ENCODE data around the gene MMP25.
"Not testable (repeated sequence)": the region's sequence is repeated elsewhere in the genome, so short reads cannot be mapped to it uniquely, and the experiment has no call there.

MMP25 gene

DNA sequence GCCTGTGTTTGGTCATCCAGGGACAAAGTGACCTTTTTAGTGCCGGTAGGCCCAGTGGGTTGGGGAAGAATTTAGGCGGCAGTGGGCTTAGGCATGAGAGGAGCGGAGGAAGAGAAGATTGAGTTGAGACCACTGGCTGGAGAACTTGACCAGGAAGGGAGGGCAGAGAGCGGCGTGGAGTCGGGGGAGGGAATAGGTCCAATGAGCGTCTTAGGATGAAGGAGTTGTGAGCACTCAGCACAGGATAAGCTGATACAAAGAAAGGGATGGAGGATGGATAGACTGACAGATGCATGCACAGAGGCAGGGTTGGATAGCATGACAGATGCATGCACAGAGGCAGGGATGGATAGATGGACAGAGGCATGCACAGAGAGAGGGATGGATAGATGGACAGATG is 27.1 kb downstream of the MMP25 start:
- TF ChIP-seq, protein P1, sequence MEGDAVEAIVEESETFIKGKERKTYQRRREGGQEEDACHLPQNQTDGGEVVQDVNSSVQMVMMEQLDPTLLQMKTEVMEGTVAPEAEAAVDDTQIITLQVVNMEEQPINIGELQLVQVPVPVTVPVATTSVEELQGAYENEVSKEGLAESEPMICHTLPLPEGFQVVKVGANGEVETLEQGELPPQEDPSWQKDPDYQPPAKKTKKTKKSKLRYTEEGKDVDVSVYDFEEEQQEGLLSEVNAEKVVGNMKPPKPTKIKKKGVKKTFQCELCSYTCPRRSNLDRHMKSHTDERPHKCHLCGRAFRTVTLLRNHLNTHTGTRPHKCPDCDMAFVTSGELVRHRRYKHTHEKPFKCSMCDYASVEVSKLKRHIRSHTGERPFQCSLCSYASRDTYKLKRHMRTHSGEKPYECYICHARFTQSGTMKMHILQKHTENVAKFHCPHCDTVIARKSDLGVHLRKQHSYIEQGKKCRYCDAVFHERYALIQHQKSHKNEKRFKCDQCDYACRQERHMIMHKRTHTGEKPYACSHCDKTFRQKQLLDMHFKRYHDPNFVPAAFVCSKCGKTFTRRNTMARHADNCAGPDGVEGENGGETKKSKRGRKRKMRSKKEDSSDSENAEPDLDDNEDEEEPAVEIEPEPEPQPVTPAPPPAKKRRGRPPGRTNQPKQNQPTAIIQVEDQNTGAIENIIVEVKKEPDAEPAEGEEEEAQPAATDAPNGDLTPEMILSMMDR (IDR thresholded peaks at IDR 0.05; ENCODE audit: poor library complexity, severe bottlenecking): no peak
- Histone ChIP-seq H3K4me3 (ENCODE audit: severe bottlenecking) (no peak overlapping the region), H3K36me3 (ENCODE audit: low read depth) (no peaks in the 10 kb centered on the region), H3K4me1 (ENCODE audit: insufficient read depth, poor library complexity, severe bottlenecking) (no peaks in the 10 kb centered on the region), H3K27ac (ENCODE audit: poor library complexity, severe bottlenecking) (no peak overlapping the region), H3K27me3 (ENCODE audit: insufficient read depth, poor library complexity, severe bottlenecking) (peaks cover 3% of the 10 kb centered on the region), H3K9me3 (ENCODE audit: severe bottlenecking) (no peaks in the 10 kb centered on the region)
- DNase-seq (ENCODE audit: low spot score) (no peak), ATAC-seq (ENCODE audit: low read depth) (no peak)

DNA sequence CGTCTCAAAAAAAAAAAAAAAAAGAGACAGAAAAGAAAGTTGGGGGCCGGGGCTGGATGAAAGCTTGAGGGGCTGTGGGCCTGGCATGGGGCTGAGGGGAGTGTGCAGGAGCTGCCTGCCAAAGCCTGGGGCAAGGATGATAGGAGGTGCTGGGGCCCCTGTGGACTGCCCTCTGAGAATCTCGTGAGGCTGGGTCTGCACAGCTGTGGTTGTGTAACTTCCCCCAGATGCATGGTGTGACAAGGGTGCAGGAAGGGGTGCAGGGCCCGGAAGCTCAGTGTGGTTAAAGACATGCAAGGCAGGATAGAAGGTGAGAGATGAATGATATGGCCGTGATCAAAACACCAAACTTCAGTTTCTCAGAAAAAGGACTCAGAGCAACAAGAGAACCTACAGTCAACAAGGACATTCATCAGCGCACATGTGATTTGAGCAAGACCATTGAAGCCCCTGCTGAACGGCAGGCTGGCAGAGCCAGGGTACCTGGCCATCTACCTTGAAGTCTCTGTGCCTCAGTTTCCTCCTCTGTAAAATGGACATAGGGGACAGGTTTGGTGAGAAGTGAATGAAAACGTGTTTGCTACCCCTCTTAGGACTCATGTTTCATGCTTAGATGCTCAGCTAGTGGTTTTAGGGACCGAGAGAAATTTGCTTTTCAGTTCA is 28.6 kb downstream of the MMP25 start:
- no peaks in the 10 kb centered on the region for H3K9me3 ChIP-seq (ENCODE audit: severe bottlenecking)
- TF ChIP-seq, protein P1 (IDR thresholded peaks at IDR 0.05; ENCODE audit: poor library complexity, severe bottlenecking): no peak
- no peak for DNase-seq (ENCODE audit: low spot score)
- H3K27me3 ChIP-seq (ENCODE audit: insufficient read depth, poor library complexity, severe bottlenecking): peaks cover 11% of the 10 kb centered on the region
- H3K4me1 ChIP-seq (ENCODE audit: insufficient read depth, poor library complexity, severe bottlenecking): no peaks in the 10 kb centered on the region
- no peak for ATAC-seq (ENCODE audit: low read depth)
- H3K36me3 ChIP-seq (ENCODE audit: low read depth): no peaks in the 10 kb centered on the region
- H3K4me3 ChIP-seq (ENCODE audit: severe bottlenecking): no peak overlapping the region
- H3K27ac ChIP-seq (ENCODE audit: poor library complexity, severe bottlenecking): no peak overlapping the region

DNA sequence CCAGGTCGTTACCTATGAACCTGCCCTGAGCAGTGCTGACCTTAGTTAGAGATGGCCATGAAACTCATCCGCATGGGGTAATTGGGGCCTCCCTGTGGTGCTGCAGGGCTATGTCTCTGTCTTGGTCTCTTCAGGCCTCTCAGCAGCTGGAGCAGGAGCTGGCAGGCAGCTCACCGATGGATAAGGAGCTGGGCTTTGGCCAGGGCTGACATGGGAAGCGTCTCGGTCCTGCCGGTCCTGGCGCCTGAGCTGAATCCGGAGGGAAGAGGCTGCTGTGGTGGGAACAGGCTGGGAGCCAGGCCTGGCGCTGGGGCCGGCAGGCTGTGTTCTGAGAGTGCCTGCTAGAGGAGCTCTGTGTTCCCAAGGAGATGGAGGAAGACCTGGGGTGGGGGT is 29.2 kb downstream of the MMP25 start:
- no peak for ATAC-seq (ENCODE audit: low read depth)
- Histone ChIP-seq H3K4me3 (ENCODE audit: severe bottlenecking) (no peak overlapping the region), H3K4me1 (ENCODE audit: insufficient read depth, poor library complexity, severe bottlenecking) (no peaks in the 10 kb centered on the region)

DNA sequence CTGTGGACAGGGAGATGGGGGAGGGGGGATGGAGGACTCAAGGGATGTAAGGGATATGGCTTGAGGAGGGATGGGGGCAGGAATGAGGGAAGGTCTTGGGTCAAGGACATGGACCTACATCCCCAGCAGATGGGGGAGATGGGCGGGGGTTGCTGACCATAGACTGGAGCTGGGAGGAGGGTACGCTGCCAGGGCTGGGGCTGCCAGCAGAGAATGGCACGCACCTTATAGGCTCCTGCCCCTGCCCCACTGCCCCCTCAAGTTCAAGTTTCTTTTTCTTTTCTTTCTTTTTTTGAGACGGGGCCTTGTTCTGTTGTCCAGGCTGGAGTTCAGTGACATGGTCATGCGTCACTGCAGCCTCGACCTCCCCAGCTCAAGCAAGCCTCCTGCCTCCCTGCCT is 29.6 kb downstream of the MMP25 start:
- ATAC-seq (ENCODE audit: low read depth); H3K4me3 ChIP-seq (ENCODE audit: severe bottlenecking); H3K4me1 ChIP-seq (ENCODE audit: insufficient read depth, poor library complexity, severe bottlenecking); H3K9me3 ChIP-seq (ENCODE audit: severe bottlenecking); H3K36me3 ChIP-seq (ENCODE audit: low read depth); DNase-seq (ENCODE audit: low spot score); H3K27ac ChIP-seq (ENCODE audit: poor library complexity, severe bottlenecking): not testable (repeated sequence)
- peaks cover 13% of the 10 kb centered on the region for H3K27me3 ChIP-seq (ENCODE audit: insufficient read depth, poor library complexity, severe bottlenecking)

More for the DNA sequence above, 29.2 kb downstream of the MMP25 start:
- H3K36me3 ChIP-seq (ENCODE audit: low read depth): no peaks in the 10 kb centered on the region
- H3K27ac ChIP-seq (ENCODE audit: poor library complexity, severe bottlenecking): no peak overlapping the region
- peaks cover 13% of the 10 kb centered on the region for H3K27me3 ChIP-seq (ENCODE audit: insufficient read depth, poor library complexity, severe bottlenecking)
- TF ChIP-seq, protein P1 (IDR thresholded peaks at IDR 0.05; ENCODE audit: poor library complexity, severe bottlenecking): no peak
- H3K9me3 ChIP-seq (ENCODE audit: severe bottlenecking): no peaks in the 10 kb centered on the region
- no peak for DNase-seq (ENCODE audit: low spot score)

DNA sequence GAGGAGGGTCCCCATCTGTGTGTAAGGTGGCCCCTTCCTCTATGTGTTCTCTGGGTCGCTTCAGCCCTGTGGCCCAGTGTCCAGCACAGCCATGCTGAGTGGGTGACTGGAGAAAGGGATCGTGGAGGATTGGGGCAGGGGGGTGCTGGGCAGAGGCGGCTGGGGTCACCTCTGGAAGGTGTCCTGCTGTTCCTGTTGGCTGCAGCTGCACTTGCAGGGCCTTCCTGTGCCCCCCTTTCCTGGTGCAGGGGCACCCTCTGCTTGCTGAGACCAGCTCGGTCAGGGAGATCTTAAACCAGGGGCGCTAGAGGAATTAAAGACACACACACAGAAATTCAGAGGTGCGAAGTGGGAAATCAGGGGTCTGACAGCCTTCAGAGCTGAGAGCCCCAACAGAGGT is 30.2 kb downstream of the MMP25 start:
- ATAC-seq (ENCODE audit: low read depth) (no peak), DNase-seq (ENCODE audit: low spot score) (no peak)
- H3K4me3 ChIP-seq (ENCODE audit: severe bottlenecking): no peak overlapping the region
- no peak overlapping the region for H3K27ac ChIP-seq (ENCODE audit: poor library complexity, severe bottlenecking)
- H3K4me1 ChIP-seq (ENCODE audit: insufficient read depth, poor library complexity, severe bottlenecking): no peaks in the 10 kb centered on the region
- H3K36me3 ChIP-seq (ENCODE audit: low read depth): no peaks in the 10 kb centered on the region
- no peaks in the 10 kb centered on the region for H3K9me3 ChIP-seq (ENCODE audit: severe bottlenecking)
- H3K27me3 ChIP-seq (ENCODE audit: insufficient read depth, poor library complexity, severe bottlenecking): peaks cover 13% of the 10 kb centered on the region
- TF ChIP-seq, protein P1 (IDR thresholded peaks at IDR 0.05; ENCODE audit: poor library complexity, severe bottlenecking): no peak

Data from RWPE2 (cell line).